Measurements from ENCODE around the gene FBXW7.

Gene FBXW7, protein sequence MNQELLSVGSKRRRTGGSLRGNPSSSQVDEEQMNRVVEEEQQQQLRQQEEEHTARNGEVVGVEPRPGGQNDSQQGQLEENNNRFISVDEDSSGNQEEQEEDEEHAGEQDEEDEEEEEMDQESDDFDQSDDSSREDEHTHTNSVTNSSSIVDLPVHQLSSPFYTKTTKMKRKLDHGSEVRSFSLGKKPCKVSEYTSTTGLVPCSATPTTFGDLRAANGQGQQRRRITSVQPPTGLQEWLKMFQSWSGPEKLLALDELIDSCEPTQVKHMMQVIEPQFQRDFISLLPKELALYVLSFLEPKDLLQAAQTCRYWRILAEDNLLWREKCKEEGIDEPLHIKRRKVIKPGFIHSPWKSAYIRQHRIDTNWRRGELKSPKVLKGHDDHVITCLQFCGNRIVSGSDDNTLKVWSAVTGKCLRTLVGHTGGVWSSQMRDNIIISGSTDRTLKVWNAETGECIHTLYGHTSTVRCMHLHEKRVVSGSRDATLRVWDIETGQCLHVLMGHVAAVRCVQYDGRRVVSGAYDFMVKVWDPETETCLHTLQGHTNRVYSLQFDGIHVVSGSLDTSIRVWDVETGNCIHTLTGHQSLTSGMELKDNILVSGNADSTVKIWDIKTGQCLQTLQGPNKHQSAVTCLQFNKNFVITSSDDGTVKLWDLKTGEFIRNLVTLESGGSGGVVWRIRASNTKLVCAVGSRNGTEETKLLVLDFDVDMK

DNA sequence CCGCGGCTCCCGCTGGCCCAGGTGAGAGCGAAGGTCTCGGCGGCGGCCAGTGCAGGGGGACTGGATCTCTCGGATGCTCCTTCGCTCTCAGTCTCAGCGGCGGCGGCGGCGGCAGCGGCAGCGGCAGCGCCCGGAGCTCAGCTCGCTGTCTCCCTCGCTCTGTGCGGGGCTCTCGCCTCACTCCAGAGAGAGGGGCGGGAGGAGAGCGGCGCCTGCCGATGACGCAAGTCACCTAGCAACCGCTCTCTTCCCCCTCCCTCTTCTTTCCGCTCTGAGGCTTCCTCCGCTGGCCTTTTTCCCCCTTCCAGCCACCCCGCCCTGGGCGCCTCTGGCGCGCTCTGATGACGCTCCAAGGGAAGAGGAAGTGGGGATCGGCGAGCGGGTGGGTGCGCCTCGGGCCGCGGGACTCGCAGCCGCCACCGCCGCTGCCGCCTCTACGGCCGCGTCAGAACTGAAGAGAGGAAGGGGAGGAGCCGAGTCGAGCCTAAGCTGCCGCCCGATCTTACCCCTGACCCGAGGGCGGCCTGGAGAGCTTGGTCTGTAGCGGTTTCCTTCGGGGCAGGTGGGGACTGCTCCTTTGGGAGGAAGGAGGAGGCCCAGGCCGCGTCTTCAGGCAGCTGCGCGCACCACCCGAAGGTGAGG is at the start of gene FBXW7:
FBXW7 (minus strand) TSS at position 190 of the 642 bp plus-strand sequence. CDS start 124,289 bp downstream, outside the sequence.
- no peaks in the 10 kb centered on the region for H3K27me3 ChIP-seq (ENCODE audit: control insufficient read depth, insufficient read depth, low read length)
- H3K27ac ChIP-seq (ENCODE audit: low read depth, low read length), result peak within 1 kb of the TSS; percentile 84
- H3K36me3 ChIP-seq (ENCODE audit: control insufficient read depth, insufficient read depth, low read length), result 0 out of 2 replicates have a peak, but pooled peaks cover 8% of the 10 kb centered on the region
- peak within 1 kb of the TSS; percentile 80 for H3K4me3 ChIP-seq (ENCODE audit: low read depth, low read length)
- H3K9me3 ChIP-seq (ENCODE audit: control insufficient read depth, insufficient read depth, low read depth, low read length), result no peaks in the 10 kb centered on the region; the same call in 1 of the 2 replicates
- H3K9ac ChIP-seq (ENCODE audit: low read length), result peak within 1 kb of the TSS; percentile 92
- peaks cover 17% of the 10 kb centered on the region; the same call in 1 of the 2 replicates for H3K4me1 ChIP-seq (ENCODE audit: control insufficient read depth, insufficient read depth, low read length)

DNA sequence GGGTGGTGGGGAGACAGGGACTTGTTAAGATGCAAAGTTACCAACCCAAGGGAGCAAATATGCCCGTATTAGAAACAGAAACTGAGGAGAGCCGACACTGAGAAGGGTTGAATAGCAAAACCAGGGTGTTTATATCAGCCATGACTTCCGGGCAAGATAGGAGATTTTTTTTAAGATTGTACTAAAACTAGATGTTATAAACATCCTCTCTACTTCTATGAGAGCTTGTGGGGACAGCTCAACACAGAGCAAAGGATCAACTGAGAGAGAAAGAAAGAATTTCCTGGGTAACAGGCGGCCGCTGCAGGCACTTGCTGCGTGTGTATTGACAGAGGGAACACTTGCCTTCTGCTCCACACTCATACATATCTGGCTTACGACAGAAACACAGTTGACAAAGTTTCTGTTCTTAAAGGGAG is 49.1 kb upstream of the FBXW7 start:
- no peaks in the 10 kb centered on the region for H3K27me3 ChIP-seq (ENCODE audit: control insufficient read depth, insufficient read depth, low read length)
- no peaks in the 10 kb centered on the region for H3K36me3 ChIP-seq (ENCODE audit: control insufficient read depth, insufficient read depth, low read length)
- no peak overlapping the region for H3K27ac ChIP-seq (ENCODE audit: low read depth, low read length)
- H3K4me1 ChIP-seq (ENCODE audit: control insufficient read depth, insufficient read depth, low read length), result no peaks in the 10 kb centered on the region
- H3K9me3 ChIP-seq (ENCODE audit: control insufficient read depth, insufficient read depth, low read depth, low read length), result peaks cover 13% of the 10 kb centered on the region
- no peak overlapping the region for H3K9ac ChIP-seq (ENCODE audit: low read length)
- no peak overlapping the region for H3K4me3 ChIP-seq (ENCODE audit: low read depth, low read length)

DNA sequence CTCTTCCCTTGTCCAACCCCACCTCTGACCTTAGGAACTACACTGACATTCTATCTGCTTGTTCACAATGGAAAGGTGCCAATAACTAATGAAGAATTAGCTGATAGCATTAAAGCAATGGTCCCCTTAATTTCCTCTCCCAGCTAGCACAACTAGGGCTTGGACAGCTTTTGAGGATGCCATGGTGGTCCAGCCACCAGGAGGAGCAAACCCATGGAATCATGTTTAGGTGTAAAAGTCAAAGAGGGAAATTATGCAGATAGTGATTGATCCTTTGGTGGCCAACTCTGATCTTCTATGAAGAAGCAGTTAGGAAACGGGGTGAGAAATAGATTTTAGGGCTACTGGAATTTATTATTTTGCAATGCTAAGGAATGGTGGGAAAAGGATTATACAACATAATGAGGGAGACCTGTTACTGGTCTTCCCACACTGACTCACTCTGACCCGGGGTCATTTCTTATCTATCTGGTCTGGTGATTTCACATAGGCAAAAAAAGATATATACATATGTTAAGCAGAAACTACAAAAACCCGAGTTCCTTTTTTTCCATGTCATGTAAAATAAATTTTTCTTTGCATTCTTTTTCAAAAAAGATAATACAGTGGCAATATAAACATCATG is 45.8 kb upstream of the FBXW7 start:
- Histone ChIP-seq H3K27ac (ENCODE audit: low read depth, low read length) (no peak overlapping the region), H3K27me3 (ENCODE audit: control insufficient read depth, insufficient read depth, low read length) (no peaks in the 10 kb centered on the region), H3K4me1 (ENCODE audit: control insufficient read depth, insufficient read depth, low read length) (peaks cover 11% of the 10 kb centered on the region; the same call in 1 of the 2 replicates), H3K36me3 (ENCODE audit: control insufficient read depth, insufficient read depth, low read length) (no peaks in the 10 kb centered on the region), H3K4me3 (ENCODE audit: low read depth, low read length) (no peak overlapping the region), H3K9me3 (ENCODE audit: control insufficient read depth, insufficient read depth, low read depth, low read length) (peaks cover 2% of the 10 kb centered on the region; the same call in 1 of the 2 replicates), H3K9ac (ENCODE audit: low read length) (no peak overlapping the region)

DNA sequence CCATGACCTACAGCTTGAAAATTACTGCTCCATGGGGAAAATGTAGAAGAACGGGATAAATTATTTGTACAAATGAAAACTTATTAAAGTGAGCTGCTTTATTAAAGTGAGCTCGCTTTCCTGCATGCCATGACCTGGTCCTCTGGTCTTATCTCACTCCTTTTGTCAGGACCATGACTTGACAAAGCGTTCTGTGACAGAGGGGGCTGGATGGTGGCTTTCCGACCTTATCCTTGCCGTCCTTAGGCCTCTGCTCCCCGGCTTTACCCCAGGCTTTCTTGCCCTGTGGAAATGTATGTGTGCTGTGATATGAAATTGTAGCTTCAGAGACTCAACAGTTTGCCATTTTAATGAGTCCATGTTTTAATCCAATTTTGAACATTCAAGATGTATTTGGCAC is 44.0 kb upstream of the FBXW7 start:
- Histone ChIP-seq H3K9ac (ENCODE audit: low read length) (no peak overlapping the region), H3K4me1 (ENCODE audit: control insufficient read depth, insufficient read depth, low read length) (peaks cover 11% of the 10 kb centered on the region; the same call in 1 of the 2 replicates), H3K27me3 (ENCODE audit: control insufficient read depth, insufficient read depth, low read length) (no peaks in the 10 kb centered on the region), H3K9me3 (ENCODE audit: control insufficient read depth, insufficient read depth, low read depth, low read length) (no peaks in the 10 kb centered on the region), H3K36me3 (ENCODE audit: control insufficient read depth, insufficient read depth, low read length) (no peaks in the 10 kb centered on the region), H3K4me3 (ENCODE audit: low read depth, low read length) (no peak overlapping the region), H3K27ac (ENCODE audit: low read depth, low read length) (no peak overlapping the region)

DNA sequence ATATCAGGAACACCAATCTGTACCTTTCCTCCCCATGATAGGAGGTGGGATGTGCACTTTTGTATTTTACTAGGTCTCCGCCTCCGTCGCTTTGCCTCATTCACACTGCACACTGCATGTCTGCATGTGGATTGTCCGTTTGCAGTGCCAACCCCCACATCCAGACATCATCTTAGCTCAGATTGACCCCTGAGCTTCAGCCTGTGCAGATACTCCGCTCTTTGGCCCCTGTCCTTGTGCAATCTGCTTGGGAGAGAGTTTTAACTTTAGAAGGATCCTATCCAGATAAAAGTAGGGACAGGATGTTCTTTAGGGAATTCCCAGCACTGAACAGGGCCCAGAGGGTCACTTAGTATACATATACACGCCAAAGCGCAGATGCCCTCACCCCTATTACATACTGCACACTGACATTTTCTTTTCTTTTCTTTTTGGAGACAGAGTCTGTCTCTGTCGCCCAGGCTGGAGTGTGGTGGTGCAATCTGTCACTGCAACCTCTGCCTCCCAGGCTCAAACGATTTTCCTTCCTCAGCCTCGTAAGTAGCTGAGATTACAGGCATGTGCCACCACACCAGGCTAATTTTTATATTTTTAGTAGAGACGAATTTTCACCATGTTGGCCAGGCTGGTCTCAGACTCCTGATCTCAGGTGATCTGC is 43.3 kb upstream of the FBXW7 start:
- H3K4me3 ChIP-seq (ENCODE audit: low read depth, low read length), result no peak overlapping the region
- H3K36me3 ChIP-seq (ENCODE audit: control insufficient read depth, insufficient read depth, low read length), result no peaks in the 10 kb centered on the region
- H3K4me1 ChIP-seq (ENCODE audit: control insufficient read depth, insufficient read depth, low read length), result peaks cover 11% of the 10 kb centered on the region; the same call in 1 of the 2 replicates
- no peak overlapping the region for H3K9ac ChIP-seq (ENCODE audit: low read length)
- H3K27me3 ChIP-seq (ENCODE audit: control insufficient read depth, insufficient read depth, low read length), result no peaks in the 10 kb centered on the region
- no peak overlapping the region for H3K27ac ChIP-seq (ENCODE audit: low read depth, low read length)
- H3K9me3 ChIP-seq (ENCODE audit: control insufficient read depth, insufficient read depth, low read depth, low read length), result no peaks in the 10 kb centered on the region

DNA sequence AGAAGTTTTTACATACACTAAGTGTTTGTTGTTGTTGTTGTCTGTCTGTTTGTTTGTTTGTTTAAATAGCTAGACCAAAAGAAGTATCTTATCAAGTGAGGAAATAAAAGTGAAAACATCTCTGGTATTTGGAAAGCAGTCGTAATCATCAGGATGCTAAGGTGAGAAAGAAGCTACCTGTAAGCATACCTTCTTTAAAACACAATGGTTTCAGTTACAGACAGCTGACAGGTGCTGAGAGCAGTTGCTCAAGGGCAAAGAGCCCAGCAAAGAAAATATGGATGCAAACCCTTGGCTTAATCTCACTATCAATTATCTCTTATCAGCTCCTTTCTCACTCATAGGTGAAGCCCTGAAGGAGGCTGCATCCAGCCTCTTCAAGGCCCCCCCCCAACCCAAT is 42.8 kb upstream of the FBXW7 start:
- Histone ChIP-seq H3K27ac (ENCODE audit: low read depth, low read length) (no peak overlapping the region), H3K4me3 (ENCODE audit: low read depth, low read length) (no peak overlapping the region), H3K4me1 (ENCODE audit: control insufficient read depth, insufficient read depth, low read length) (peaks cover 11% of the 10 kb centered on the region; the same call in 1 of the 2 replicates), H3K9ac (ENCODE audit: low read length) (no peak overlapping the region), H3K27me3 (ENCODE audit: control insufficient read depth, insufficient read depth, low read length) (no peaks in the 10 kb centered on the region), H3K36me3 (ENCODE audit: control insufficient read depth, insufficient read depth, low read length) (no peaks in the 10 kb centered on the region), H3K9me3 (ENCODE audit: control insufficient read depth, insufficient read depth, low read depth, low read length) (no peaks in the 10 kb centered on the region)

DNA sequence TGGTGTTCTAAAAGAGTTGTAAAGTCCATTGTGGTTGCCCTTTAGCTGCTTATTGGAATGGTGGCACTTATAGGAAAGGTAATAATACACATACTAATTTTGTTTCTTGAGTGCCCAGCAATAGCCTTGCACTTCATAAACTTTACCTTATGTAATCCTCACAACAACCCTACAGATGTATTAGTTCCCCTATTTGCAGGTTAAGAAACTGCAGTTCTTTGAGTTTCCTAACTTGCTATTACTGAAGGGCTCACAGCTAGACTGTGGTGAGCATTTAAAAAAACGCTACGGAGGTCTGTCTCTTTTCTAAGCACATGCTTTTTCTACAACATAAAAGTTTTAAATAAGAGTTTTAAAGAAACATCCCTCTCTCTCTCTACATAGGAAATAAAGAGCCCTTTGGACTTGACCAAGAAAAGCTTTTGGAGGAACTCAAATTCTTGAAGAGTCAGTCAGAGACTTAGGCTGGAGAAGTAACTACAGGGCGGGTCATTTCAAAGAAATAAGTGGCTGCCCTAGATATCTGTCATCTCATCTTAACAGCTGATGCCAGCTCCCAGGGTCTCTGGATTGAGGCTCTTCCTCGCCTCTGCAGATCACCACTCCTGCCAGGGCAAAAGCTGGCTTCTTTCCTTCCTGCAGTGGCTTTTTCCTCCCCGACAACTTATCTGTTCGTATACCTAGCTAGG is 42.0 kb upstream of the FBXW7 start:
- H3K4me3 ChIP-seq (ENCODE audit: low read depth, low read length), result no peak overlapping the region
- H3K9me3 ChIP-seq (ENCODE audit: control insufficient read depth, insufficient read depth, low read depth, low read length), result no peaks in the 10 kb centered on the region
- peaks cover 11% of the 10 kb centered on the region; the same call in 1 of the 2 replicates for H3K4me1 ChIP-seq (ENCODE audit: control insufficient read depth, insufficient read depth, low read length)
- H3K36me3 ChIP-seq (ENCODE audit: control insufficient read depth, insufficient read depth, low read length), result no peaks in the 10 kb centered on the region
- no peaks in the 10 kb centered on the region for H3K27me3 ChIP-seq (ENCODE audit: control insufficient read depth, insufficient read depth, low read length)
- no peak overlapping the region for H3K9ac ChIP-seq (ENCODE audit: low read length)
- H3K27ac ChIP-seq (ENCODE audit: low read depth, low read length), result no peak overlapping the region

DNA sequence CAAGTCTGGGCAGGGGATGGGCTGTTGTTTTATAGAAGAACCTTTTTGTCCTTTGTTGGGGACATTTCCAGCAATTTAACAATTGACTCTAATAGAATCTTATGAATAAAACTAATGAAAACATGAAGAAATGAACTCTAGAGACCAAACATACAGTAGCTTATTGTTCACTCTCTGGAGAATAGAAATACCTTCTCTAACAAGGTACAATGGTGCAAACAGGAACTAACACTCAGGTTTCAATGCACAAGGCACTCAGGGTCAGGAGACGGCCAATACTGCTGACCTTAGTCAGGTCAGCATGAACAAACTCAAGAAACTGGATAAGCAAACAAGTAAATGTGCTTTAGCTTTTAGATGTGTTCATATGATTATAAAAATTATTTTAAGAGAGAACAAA is 39.6 kb upstream of the FBXW7 start:
- H3K27ac ChIP-seq (ENCODE audit: low read depth, low read length), result no peak overlapping the region
- peaks cover 11% of the 10 kb centered on the region; the same call in 1 of the 2 replicates for H3K4me1 ChIP-seq (ENCODE audit: control insufficient read depth, insufficient read depth, low read length)
- no peaks in the 10 kb centered on the region for H3K36me3 ChIP-seq (ENCODE audit: control insufficient read depth, insufficient read depth, low read length)
- H3K9me3 ChIP-seq (ENCODE audit: control insufficient read depth, insufficient read depth, low read depth, low read length), result no peaks in the 10 kb centered on the region
- no peak overlapping the region for H3K9ac ChIP-seq (ENCODE audit: low read length)
- no peak overlapping the region for H3K4me3 ChIP-seq (ENCODE audit: low read depth, low read length)
- no peaks in the 10 kb centered on the region for H3K27me3 ChIP-seq (ENCODE audit: control insufficient read depth, insufficient read depth, low read length)

DNA sequence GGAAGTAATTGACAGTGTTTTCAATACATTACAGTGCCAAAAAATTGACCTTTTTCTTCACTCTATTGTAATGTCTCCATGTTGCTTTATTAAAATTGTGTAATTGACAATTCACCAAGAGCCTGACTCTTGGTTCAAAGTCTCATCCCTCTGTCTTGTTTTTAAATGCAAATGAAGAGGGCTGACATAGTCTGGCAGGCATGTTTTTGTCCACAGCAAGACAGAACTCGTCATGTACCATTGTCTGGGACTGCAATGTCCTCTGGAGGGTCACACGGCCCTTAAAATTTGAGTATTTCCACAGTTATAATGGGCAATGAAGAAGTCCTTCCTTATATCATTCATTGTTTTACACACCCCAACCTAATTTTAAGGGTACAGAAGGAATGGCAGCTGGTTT is 38.0 kb upstream of the FBXW7 start:
- no peaks in the 10 kb centered on the region for H3K9me3 ChIP-seq (ENCODE audit: control insufficient read depth, insufficient read depth, low read depth, low read length)

More for the DNA sequence above, 38.0 kb upstream of the FBXW7 start:
- no peak overlapping the region for H3K4me3 ChIP-seq (ENCODE audit: low read depth, low read length)
- H3K27me3 ChIP-seq (ENCODE audit: control insufficient read depth, insufficient read depth, low read length), result no peaks in the 10 kb centered on the region
- no peak overlapping the region for H3K27ac ChIP-seq (ENCODE audit: low read depth, low read length)
- no peaks in the 10 kb centered on the region for H3K36me3 ChIP-seq (ENCODE audit: control insufficient read depth, insufficient read depth, low read length)
- peaks cover 11% of the 10 kb centered on the region; the same call in 1 of the 2 replicates for H3K4me1 ChIP-seq (ENCODE audit: control insufficient read depth, insufficient read depth, low read length)
- no peak overlapping the region for H3K9ac ChIP-seq (ENCODE audit: low read length)
